PC-9 (cell line): Measurements from ENCODE around the gene KLRC2.
"Not testable (repeated sequence)": the region's sequence is repeated elsewhere in the genome, so short reads cannot be mapped to it uniquely, and the experiment has no call there.

Source experiments
- CTCF ChIP-seq: fragments of 200-600 bp; sonication (generic); conservative IDR thresholded peaks from 2 replicates; pipeline ENCODE4 v1.6.1; 2017; ENCODE audit warnings: mixed run types, antibody characterized with exemption, mild to moderate bottlenecking, moderate library complexity
- EZH2 ChIP-seq: fragments of 200-600 bp; sonication (generic); IDR thresholded peaks from 2 replicates; pipeline ENCODE4 v1.8.0; 2017; ENCODE audit warnings: antibody characterized with exemption, low read depth

- TF ChIP-seq EZH2, CTCF: not testable (repeated sequence)
Measured at GRCh38 chr12:10446052-10446451, 10.2 kb upstream of the KLRC2 start.
